KOPT-K1 (cell line): ENCODE data around the gene SYTL3.

Source experiments
- H3K27ac ChIP-seq: fragments of 200-600 bp; sonication (generic); 2 replicates; pipeline ENCODE4 v1.5.1; 2016; ENCODE audit warnings: antibody characterized with exemption, mild to moderate bottlenecking, low read depth, low read length; ENCODE audit not compliant: poor library complexity, severe bottlenecking
- H3K36me3 ChIP-seq: fragments of 200-600 bp; sonication (generic); 2 replicates; pipeline ENCODE4 v1.5.1; 2017; ENCODE audit warnings: antibody characterized with exemption, mild to moderate bottlenecking, low read length, moderate library complexity; ENCODE audit not compliant: insufficient read depth
- H3K9me3 ChIP-seq: fragments of 200-600 bp; sonication (generic); 2 replicates; pipeline ENCODE4 v1.5.1; 2017; ENCODE audit warnings: antibody characterized with exemption, low read length, mild to moderate bottlenecking; ENCODE audit not compliant: insufficient read depth, poor library complexity, severe bottlenecking

The SYTL3 gene

GRCh38 chr6:158777510-158777909 is 127.7 kb downstream of the SYTL3 start:
- no peak overlapping the region for H3K27ac ChIP-seq
- no peaks in the 10 kb centered on the region for H3K9me3 ChIP-seq
- H3K36me3 ChIP-seq, result peaks cover 100% of the 10 kb centered on the region

GRCh38 chr6:158778005-158778527 is 128.2 kb downstream of the SYTL3 start:
- no peaks in the 10 kb centered on the region for H3K9me3 ChIP-seq
- H3K27ac ChIP-seq, result no peak overlapping the region
- peaks cover 100% of the 10 kb centered on the region for H3K36me3 ChIP-seq

- H3K36me3 ChIP-seq, result peaks cover 100% of the 10 kb centered on the region
- H3K9me3 ChIP-seq, result no peaks in the 10 kb centered on the region
- no peak overlapping the region for H3K27ac ChIP-seq
Measured at GRCh38 chr6:158780246-158780884, 130.5 kb downstream of the SYTL3 start.

- H3K27ac ChIP-seq, result no peak overlapping the region
- peaks cover 100% of the 10 kb centered on the region for H3K36me3 ChIP-seq
- H3K9me3 ChIP-seq, result no peaks in the 10 kb centered on the region
Measured at GRCh38 chr6:158780988-158781691, 131.3 kb downstream of the SYTL3 start.

GRCh38 chr6:158781692-158782373 is 132.0 kb downstream of the SYTL3 start:
- Histone ChIP-seq H3K36me3 (peaks cover 100% of the 10 kb centered on the region), H3K9me3 (no peaks in the 10 kb centered on the region), H3K27ac (no peak overlapping the region)

GRCh38 chr6:158782432-158783166 is 132.7 kb downstream of the SYTL3 start:
- H3K27ac ChIP-seq, result no peak overlapping the region
- H3K36me3 ChIP-seq, result peaks cover 100% of the 10 kb centered on the region
- no peaks in the 10 kb centered on the region for H3K9me3 ChIP-seq

- Histone ChIP-seq H3K36me3 (peaks cover 100% of the 10 kb centered on the region), H3K9me3 (no peaks in the 10 kb centered on the region), H3K27ac (no peak overlapping the region)
Measured at GRCh38 chr6:158783167-158783450, 133.3 kb downstream of the SYTL3 start.

- H3K27ac ChIP-seq, result no peak overlapping the region
- peaks cover 100% of the 10 kb centered on the region for H3K36me3 ChIP-seq
- no peaks in the 10 kb centered on the region for H3K9me3 ChIP-seq
Measured at GRCh38 chr6:158783851-158784250, 134.0 kb downstream of the SYTL3 start.

GRCh38 chr6:158784505-158784904 is 134.7 kb downstream of the SYTL3 start:
- H3K27ac ChIP-seq, result no peak overlapping the region
- H3K36me3 ChIP-seq, result peaks cover 97% of the 10 kb centered on the region
- H3K9me3 ChIP-seq, result no peaks in the 10 kb centered on the region

GRCh38 chr6:158785036-158785435 is 135.2 kb downstream of the SYTL3 start:
- H3K9me3 ChIP-seq, result no peaks in the 10 kb centered on the region
- peaks cover 91% of the 10 kb centered on the region for H3K36me3 ChIP-seq
- no peak overlapping the region for H3K27ac ChIP-seq

GRCh38 chr6:158786645-158787304 is 136.9 kb downstream of the SYTL3 start:
- H3K36me3 ChIP-seq, result peaks cover 74% of the 10 kb centered on the region
- no peaks in the 10 kb centered on the region for H3K9me3 ChIP-seq
- no peak overlapping the region for H3K27ac ChIP-seq

GRCh38 chr6:158787395-158787794 is 137.5 kb downstream of the SYTL3 start:
- Histone ChIP-seq H3K27ac (no peak overlapping the region), H3K9me3 (no peaks in the 10 kb centered on the region), H3K36me3 (peaks cover 68% of the 10 kb centered on the region)

GRCh38 chr6:158789115-158789917 is 139.5 kb downstream of the SYTL3 start:
- Histone ChIP-seq H3K36me3 (peaks cover 49% of the 10 kb centered on the region), H3K27ac (peak overlapping the region; percentile 59), H3K9me3 (no peaks in the 10 kb centered on the region)

GRCh38 chr6:158791274-158791855 is 141.5 kb downstream of the SYTL3 start:
- Histone ChIP-seq H3K27ac (peak overlapping the region; percentile 16), H3K9me3 (no peaks in the 10 kb centered on the region), H3K36me3 (peaks cover 39% of the 10 kb centered on the region)
